CMK (cell line): ENCODE data around the gene EXOSC7.
"Not testable (repeated sequence)": the region's sequence is repeated elsewhere in the genome, so short reads cannot be mapped to it uniquely, and the experiment has no call there.

Experiments
- DNase-seq: peaks from one replicate; pipeline ENCODE4 v3.0.0-alpha.2; 2010; ENCODE audit warnings: low read depth

Gene EXOSC7

DNA sequence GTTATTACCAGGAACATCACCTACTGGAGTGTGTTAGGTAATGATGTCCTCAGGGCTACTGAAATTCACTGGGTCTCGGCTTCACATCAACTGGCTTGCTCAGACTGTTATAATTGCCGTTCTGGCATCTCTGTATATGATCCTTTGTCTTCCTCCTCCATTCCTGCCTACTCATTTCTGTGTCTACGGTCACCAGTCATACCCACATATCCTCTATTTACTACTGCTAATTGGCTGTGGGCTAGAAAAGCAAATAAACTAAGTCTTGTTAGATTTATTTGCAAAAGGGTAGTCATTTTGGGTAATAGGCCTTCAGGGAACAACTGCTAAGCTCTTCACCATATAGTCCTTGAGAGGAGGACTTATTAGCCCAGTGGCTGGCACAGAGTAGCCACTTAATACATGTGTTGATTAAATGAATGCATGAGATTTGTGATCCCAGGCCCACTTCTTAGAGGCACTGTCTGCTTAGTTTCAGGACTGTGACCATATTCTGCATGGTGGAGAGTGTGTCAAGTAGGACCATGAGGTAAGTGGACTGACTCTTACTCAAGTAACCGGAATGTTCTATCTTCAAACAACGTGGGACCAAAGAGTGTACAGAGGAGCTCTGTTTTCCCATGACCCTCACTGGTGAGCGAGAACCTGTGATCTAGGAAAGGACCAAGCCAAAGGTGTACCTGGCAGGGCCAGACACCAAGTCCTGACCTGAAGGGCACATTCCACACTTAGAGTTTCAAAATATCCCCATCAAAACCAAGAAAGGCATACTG is 13.2 kb upstream of the EXOSC7 start:
- DNase-seq, result no peak

- DNase-seq, result no peak
Observed at GRCh38 chr3:44963571-44964325, 12.3 kb upstream of the EXOSC7 start.

GRCh38 chr3:44965165-44965564 is 10.9 kb upstream of the EXOSC7 start:
- no peak for DNase-seq

GRCh38 chr3:44966795-44967278 is 9.2 kb upstream of the EXOSC7 start:
- no peak for DNase-seq

DNA sequence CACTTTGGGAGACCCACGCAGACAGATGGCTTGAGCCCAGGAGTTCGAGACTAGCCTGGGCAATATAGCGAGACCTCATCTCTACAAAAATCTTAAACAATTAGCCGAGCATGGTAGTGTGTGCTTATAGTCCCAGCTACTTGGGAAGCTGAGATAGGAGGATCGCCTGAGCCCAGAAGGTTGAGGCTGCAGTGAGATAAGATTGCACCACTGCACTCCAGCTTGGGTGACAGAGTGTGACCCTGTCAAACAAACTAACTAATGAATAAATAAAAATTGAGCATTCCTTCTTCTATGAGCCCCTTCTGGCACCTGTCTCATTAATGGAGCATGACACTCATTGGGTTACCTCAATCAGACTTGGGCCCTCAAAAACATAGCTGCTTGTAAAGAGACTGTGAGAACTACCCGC is 7.6 kb upstream of the EXOSC7 start:
- no peak for DNase-seq

- DNase-seq, result no peak
Observed at GRCh38 chr3:44969154-44969827, 6.8 kb upstream of the EXOSC7 start.

- no peak for DNase-seq
Observed at GRCh38 chr3:44969828-44970179, 6.2 kb upstream of the EXOSC7 start.

DNA sequence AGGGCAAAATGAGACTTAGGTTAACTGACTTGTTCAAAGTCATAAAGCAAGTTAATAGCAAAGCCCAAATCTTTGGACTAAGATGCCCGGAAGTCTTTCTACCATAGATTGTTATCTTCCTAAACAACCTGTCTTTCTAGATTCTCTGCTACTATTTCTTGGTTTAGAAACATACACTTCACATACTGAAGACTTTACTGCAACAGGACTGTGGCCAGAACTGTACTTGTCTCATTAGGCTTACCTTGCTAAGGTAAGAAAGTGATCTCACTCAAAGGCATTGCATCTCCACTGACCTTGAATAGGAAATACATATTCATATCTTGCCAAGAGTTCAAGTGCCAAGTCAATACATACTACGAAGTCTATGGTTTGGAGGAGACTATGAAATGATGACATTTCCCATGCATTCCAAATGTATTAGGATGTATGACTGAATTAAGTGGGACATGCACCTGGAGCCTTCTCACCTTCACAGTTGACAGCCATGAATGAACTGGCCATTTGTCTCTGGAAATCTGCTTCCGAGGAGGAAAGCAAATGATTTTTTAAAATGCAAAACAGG is 5.0 kb upstream of the EXOSC7 start:
- DNase-seq, result no peak

GRCh38 chr3:44974416-44974815 is 1.6 kb upstream of the EXOSC7 start:
- DNase-seq, result no peak

DNA sequence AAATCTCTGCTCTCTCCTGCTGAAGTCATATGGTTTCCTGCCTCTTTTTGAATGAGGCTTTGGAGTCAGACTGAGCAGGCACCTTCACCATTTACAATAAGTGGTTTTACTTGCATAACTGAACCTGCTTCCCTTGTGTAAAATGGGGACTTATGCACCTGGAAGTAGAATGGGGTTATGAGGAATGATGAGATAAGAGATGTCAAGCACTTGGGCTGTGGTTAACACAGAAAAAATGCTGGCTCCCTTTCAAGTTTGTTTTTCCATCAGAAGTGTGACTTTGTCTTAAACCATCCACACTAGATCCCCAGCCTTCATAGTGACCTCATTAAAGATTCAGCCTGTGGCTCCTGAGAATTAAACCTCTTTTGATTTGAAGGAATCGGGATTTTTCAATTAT is 5.2 kb downstream of the EXOSC7 start:
- no peak for DNase-seq

- DNase-seq, result no peak
Observed at GRCh38 chr3:44981751-44982150, 5.7 kb downstream of the EXOSC7 start.

GRCh38 chr3:44982817-44983216 is 6.8 kb downstream of the EXOSC7 start:
- no peak for DNase-seq

- no peak for DNase-seq
Observed at GRCh38 chr3:44983484-44983941, 7.5 kb downstream of the EXOSC7 start.

- DNase-seq, result no peak
Observed at GRCh38 chr3:44984335-44984734, 8.3 kb downstream of the EXOSC7 start.

DNA sequence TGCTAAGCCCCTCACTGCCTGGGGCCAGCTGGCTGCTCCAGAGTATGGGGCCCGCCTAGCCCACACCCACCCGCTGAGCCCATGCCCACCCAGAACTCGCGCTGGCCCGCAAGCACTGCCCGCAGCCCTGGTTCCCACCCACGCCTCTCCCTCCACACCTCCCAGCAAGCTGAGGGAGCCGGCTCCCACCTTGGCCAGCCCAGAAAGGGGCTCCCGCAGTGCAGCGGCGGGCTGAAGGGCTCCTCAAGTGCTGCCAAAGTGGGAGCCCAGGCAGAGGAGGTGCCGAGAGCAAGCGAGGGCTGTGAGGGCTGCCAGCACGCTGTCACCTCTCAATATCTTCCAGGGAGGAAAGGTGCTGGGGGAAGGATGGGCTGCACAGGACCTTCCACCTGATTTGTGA is 10.3 kb downstream of the EXOSC7 start:
- DNase-seq, result not testable (repeated sequence)

- no peak for DNase-seq
Observed at GRCh38 chr3:44987332-44987731, 11.3 kb downstream of the EXOSC7 start.

DNA sequence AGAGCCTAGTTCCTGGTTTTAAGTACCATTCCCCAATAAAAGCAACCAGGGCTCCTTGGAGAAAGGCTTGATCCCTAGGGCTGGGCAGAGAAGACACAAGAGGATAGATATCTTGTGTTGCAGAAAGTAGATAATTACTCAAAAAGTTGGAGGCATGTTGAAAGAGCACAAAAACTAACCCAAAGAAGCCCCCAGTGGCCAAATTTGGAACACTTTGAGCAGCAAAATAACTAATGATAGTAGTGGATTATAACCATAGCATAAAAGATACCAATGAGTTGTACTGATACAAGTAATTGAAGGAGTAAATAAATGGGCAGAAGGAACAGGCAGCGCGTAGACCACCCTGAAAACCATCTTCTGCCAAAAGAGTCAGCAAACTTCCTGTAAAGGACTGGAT is 12.0 kb downstream of the EXOSC7 start:
- no peak for DNase-seq

DNA sequence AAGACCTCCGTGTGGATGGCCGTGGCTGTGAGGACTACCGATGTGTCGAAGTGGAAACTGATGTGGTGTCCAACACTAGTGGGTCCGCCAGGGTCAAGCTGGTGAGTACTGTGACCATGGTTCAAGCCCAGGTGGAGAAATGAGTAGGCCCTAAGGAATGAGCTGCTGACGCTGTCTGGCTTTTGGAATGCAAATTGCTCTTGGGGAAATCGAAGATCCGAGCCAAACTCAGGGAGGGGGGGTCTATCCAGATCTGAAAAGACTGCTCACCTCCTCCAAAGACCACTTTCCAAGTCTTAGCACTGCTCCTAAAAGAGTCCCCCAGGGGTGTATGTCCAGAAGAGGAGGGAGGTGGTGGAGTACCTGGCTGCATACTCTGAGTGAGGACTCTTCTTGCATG is 13.1 kb downstream of the EXOSC7 start:
- no peak for DNase-seq

DNA sequence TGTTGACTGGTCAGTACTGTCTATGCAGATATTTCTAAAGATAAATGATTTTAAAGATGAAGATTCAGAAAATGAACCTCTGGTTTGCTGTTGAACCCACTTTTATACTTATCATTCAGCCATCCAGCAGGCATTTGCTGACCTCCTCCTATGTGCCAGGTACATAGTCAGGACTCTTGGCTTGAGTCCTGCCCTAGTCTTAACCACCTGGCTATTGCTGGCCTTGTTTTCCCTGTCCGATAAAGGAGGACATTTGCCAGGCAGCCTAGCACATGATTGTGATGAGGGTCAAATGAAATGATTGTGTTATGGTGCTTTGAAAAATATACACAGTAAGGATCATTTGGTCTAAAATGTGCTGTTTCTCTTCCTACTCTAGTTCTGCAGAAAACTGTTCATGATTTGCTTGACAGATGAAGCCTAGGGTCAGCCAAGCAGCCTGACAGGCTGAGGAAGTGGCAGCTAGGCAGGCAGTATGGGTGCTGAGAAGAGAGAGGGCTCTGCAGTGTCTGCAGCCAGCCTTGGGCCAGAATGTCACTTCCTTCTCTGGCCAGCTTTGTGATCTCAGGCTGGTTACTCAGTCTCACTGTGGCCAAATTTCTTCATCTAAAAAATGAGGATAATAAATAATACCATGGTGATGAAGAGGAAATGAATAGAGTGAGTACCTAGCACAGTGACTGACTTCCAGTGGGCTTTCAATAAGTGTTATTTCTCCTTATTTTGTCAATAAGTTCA is 13.8 kb downstream of the EXOSC7 start:
- DNase-seq, result no peak

- no peak for DNase-seq
Observed at GRCh38 chr3:44991326-44991725, 15.3 kb downstream of the EXOSC7 start.

- no peak for DNase-seq
Observed at GRCh38 chr3:44992555-44993470, 16.8 kb downstream of the EXOSC7 start.
